ENCODE measurements around the gene TLE1.
"Not testable (repeated sequence)": the region's sequence is repeated elsewhere in the genome, so short reads cannot be mapped to it uniquely, and the experiment has no call there.

The TLE1 gene

DNA sequence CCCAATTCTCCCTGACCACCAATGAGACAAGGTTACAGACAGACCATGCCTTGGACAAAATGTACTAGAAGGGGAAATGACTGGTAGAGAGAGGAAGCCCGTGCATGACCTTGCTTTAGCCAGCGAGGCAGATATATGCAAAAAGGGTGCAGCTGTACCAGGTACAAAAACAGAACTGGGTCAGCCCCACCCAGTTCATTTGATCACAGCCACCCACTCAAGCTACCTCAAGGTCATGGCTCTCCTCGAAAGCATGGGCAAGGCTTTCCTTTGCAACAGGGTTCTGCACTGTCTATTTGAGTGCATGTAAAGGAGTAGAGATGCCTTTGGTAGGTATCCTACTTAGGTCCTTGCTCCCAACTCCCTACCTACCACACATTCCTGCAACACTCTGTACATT lies 33.3 kb downstream of the TLE1 start:
- DNase-seq, result no peak

GRCh38 chr9:81653240-81653639 lies 36.1 kb downstream of the TLE1 start:
- no peak for DNase-seq

- no peak for DNase-seq
Measured at GRCh38 chr9:81652058-81652687, 37.2 kb downstream of the TLE1 start.

- no peak for DNase-seq
Measured at GRCh38 chr9:81650586-81651515, 38.5 kb downstream of the TLE1 start.

DNA sequence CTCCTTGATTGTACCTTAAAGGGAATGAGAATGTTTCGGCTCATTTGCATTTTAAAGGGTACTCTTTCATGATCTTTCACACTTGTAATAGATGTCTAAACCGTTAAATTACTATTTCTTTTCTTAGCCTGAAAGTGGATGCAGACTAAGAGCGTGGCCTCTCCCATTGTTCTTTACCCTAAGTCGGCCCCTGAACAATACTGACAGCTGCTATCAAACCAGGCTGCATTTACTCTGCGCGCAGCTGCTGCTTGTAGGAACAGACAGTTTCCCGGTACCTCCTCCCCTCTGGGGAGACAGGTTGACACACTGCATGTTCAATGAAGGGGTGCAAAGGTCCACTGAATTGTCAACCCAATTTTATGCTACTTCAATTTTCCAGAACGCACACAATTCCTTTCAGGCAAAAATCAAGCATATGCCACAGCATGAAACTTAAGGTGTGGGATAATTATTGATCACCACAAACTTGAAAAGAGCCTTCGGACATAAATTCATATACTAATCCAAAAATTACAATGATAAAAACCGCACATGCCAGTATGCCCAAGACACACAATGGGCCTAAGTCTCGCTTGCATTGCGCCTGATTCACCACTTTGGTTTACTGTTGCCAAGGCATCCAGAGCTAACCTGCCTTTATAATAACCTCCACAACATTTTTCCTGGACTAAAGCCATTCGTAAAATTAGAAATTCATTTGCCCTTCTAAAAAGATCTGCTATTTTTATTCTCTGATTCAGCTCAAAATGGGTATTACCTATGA lies 39.7 kb downstream of the TLE1 start:
- DNase-seq, result no peak

DNA sequence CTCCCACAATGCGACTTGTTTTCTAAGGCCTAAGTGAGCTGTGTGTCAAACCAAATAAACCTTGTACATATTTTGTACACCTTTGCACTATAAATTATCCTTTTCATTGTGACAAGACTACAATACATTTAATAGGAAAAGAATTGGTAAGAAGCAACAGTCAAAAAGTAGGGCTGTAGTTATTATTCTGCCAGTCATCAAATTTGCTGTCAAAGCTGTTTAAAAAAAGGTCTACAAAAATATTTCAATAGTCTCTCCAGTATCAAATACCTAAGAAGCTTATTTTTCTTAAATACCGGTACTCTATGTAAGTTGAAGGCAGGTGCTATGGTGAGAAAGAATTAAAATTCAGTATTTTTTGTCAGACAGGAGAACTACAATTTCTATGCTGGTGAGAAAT lies 40.5 kb downstream of the TLE1 start:
- no peak for DNase-seq

GRCh38 chr9:81646337-81646736 lies 43.0 kb downstream of the TLE1 start:
- no peak for DNase-seq

- DNase-seq, result not testable (repeated sequence)
Measured at GRCh38 chr9:81644513-81644912, 44.8 kb downstream of the TLE1 start.

GRCh38 chr9:81637276-81637675 lies 52.1 kb downstream of the TLE1 start:
- no peak for DNase-seq

- no peak for DNase-seq
Measured at GRCh38 chr9:81636255-81636599, 53.1 kb downstream of the TLE1 start.

DNA sequence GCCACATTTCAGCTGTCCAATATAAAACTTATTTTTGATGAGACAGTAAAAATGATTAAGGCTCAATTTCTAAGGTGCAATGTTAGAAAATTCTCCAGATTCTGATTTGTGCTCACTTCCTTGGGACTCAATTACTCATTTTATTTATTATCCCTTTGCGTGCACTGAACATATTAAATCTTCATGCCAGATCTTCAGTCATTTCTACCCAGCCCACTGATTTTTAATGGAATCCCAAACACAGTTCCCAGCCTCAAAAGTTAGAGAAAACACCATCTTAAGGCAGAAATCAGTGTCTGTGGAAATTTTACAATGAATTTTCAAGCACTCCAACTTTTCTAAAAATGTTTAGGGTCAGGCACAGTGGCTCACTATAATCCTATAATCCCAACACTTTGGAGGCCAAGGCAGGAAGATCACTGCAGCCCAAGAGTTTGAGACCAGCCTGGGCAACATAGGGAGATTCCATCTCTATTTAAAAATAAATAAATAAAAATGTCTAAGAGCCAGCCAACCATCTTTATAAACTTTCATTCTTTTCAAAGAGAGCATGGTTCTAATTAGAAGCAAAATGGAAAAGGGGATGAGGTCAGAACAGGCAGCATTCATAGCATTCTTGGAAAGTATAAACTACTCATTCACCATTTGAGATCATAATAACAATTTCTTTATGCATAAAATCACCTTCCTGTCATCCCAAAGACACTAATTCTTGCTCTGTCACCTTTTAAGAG lies 53.7 kb downstream of the TLE1 start:
- no peak for DNase-seq

DNA sequence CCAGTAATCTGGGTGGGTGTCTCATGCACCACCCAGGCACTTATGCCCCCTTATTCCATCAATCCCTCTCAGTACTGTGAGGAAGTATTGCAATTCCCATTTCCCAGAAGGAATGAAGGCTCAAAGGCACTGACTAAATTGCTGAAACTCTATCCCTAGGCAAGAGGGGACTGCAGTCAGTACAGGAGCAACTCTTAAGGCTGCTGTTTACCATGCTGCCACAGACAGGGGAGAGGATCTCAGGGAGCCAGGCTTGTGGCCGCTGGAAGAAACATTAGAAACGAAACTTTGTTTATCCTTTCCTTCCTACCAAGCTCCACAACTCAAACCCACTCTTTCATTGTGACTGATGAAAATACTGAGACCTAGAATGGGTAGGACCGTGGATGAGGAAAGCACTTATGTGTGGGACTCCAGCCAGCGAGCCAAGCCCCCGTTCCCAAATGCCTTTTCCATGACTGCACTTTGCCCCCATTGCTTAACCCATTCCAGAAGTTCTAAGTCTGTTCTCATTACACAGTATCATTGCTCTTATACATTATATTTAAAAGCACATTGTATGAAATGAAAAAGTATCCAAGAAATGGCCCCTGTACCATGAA lies 54.3 kb downstream of the TLE1 start:
- no peak for DNase-seq

- DNase-seq, result no peak
Measured at GRCh38 chr9:81633952-81634854, 55.1 kb downstream of the TLE1 start.

DNA sequence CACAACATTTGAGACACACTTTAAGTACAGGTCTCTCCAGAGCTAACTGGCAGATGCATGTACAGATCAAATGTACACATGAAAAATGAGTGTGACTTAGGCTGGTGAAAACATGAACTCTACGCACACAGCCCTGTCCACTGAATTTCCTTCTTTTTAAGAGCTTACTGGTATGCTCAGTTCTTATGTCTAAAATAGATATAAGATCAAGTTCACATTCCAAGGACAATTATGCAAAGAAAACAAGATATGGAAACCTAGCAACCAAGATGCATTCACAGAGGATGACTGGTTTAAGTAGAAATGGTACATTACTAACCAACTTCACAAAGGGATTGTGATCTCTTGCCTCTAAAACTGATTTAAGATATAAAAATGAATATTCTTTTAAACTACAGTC lies 56.7 kb downstream of the TLE1 start:
- DNase-seq, result no peak

DNA sequence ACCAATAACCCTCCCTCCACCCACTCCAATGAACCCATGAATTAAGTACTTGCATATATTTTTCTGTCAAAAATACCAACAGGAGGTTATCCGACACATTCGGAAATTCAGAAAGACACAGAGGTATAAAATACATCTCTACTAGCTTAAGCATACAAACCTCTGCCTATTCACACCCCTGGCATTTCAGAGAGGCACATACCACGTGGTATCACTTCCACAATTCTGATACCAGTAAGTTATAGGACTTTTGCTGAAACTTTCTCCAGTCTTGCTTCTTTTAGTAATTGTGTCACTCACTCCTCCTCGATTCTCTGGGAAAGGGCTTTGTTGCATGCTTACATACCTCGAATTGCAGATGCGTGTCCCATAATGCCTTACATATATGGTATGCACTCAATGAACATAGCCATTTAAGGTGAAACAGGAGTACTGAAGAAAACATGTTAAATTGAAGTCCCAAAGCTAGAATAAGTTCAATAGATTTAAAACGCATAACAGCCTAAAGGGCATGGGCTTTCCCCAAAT lies 58.1 kb downstream of the TLE1 start:
- DNase-seq, result no peak

DNA sequence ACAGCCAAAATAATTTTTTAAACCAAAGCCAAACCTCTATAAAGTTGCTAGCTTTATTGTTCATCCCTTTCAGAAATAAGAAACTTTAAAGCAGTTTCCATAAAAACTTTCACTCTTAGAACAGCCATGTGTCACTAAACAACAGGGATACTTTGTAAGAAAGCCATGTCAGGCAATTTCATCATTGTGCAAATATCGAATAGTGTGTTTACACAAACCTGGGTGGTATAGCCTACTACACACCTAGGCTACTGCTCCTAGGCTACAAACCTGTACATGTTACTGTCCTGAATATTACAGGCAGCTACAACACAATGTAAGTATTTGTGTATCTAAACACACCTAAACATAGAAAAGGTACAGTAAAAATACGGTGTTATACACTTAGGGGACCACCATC lies 59.9 kb downstream of the TLE1 start:
- DNase-seq, result no peak

- DNase-seq, result no peak
Measured at GRCh38 chr9:81628897-81629296, 60.5 kb downstream of the TLE1 start.

- DNase-seq, result no peak
Measured at GRCh38 chr9:81627481-81627880, 61.9 kb downstream of the TLE1 start.

GRCh38 chr9:81626511-81626910 lies 62.8 kb downstream of the TLE1 start:
- no peak for DNase-seq

DNA sequence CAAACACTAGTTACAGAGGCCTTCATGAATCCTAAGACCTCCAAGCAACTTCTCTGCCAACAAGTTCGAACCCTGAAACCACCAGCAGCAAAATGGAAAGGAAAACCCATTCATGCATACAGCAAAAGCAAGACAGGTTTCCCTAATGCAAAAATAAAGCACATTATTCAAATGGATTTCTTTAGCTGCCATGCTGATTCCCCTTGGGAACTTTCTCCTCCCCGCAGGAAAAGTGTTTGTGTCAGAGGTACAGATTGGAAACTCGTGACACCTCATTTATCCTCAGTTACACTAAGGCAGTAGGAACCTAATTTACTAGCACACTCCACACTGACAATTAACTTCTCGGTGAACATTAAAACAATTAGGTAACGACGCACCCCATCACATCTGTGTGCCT lies 63.4 kb downstream of the TLE1 start:
- no peak for DNase-seq

GRCh38 chr9:81623778-81624177 lies 65.6 kb downstream of the TLE1 start:
- DNase-seq, result no peak
